Lower lobe of right lung (tissue), 2 donors: ENCODE data around the gene ITPK1. TPM values are rescaled to one million over a fixed set of nuclear protein-coding genes. Genes with fewer than 3 reads are reported as not detected.

Experiments
- ATAC-seq, 2 donors: fragments of 200-7000 bp; cut with Tn5 transposase; one replicate each; pipeline ENCODE4 v1.9.1; 2020 to 2022; ENCODE audit warnings: mild to moderate bottlenecking in 2 of 2, moderate library complexity in 2 of 2
- DNase-seq: peaks from one replicate; pipeline ENCODE4 v3.0.0-alpha.2; 2020
- H3K27ac ChIP-seq: fragments of 200-600 bp; one replicate; pipeline ENCODE4 v1.8.0; 2022
- H3K27me3 ChIP-seq: fragments of 200-600 bp; one replicate; pipeline ENCODE4 v1.8.0; 2022; ENCODE audit warnings: low read depth
- H3K36me3 ChIP-seq: fragments of 200-600 bp; one replicate; pipeline ENCODE4 v1.8.0; 2022; ENCODE audit warnings: mild to moderate bottlenecking
- H3K4me1 ChIP-seq: fragments of 200-600 bp; one replicate; pipeline ENCODE4 v1.8.0; 2022
- H3K4me3 ChIP-seq: fragments of 200-600 bp; one replicate; pipeline ENCODE4 v1.8.0; 2022; ENCODE audit warnings: mild to moderate bottlenecking
- H3K9me3 ChIP-seq: fragments of 200-600 bp; one replicate; pipeline ENCODE4 v1.8.0; 2022
- intact Hi-C: fragments of 100-400 bp; cut with DNase I; formaldehyde crosslinking; loops from one replicate; pipeline ENCODE4 v1.11.0; 2022
- total RNA-seq: library from RNA; stranded (reverse); fragmentation: NEBNext Ultra II Directional; extraction: Animal tissue kit (Norgen Biotek cat#: 25700); gene quantifications from one replicate; pipeline ENCODE4 v1.2.1, GENCODE V29; 2021
- TF ChIP-seq, protein P1 (sequence below): fragments of 200-600 bp; IDR thresholded peaks from one replicate; pipeline ENCODE4 v1.8.0; 2022; ENCODE audit warnings: antibody characterized with exemption, mild to moderate bottlenecking
- donor health status: DM: no; HTN: yes; CAD: no; lungs with severe emphysema.

Gene ITPK1
- total RNA-seq, 1 donor from 2014 or later, result 129 TPM

DNA sequence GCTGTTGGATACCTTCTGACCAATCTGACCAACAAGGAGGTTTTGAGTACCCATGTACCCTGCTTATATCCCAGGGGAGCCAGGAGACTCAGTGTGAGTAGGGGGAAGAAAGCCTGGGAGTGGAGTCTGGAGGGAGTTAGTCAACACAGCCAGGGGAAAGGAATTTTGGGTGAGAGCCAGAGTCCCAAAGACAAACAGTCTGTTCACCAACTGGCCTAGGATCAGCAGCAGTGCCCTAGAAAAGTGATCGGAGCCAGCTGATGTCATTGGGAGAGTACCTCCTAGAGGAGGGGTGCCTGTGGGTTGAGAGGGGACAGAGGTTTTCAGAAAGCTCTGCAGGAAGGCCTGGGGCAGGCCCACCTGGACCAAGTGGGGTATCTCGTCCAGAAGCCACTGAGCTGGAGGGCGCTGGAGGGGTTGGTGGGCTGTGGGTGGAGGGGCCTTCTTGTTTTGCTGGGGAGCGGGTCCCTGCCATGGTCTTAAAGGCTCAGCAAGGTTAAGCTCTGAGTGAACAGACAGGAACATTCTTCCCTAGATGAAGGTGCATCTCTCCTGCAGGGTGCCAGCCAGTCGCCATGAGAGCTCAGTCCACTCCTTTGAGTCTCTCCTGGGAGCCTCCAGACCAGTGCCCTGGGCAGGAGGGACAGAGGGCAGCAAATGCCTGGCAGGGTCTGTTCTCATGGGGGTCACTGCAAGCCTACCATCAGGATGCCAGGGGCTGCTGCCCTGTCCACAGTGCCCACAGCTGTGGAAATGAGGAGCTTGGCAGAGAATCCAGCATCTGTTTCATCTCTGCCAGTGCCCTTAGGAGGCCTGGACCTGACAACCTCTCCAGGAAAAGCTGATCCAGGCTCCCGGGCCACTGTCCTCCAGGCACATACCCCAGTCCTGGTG is 129.2 kb downstream of the ITPK1 start:
- TF ChIP-seq, protein P1, sequence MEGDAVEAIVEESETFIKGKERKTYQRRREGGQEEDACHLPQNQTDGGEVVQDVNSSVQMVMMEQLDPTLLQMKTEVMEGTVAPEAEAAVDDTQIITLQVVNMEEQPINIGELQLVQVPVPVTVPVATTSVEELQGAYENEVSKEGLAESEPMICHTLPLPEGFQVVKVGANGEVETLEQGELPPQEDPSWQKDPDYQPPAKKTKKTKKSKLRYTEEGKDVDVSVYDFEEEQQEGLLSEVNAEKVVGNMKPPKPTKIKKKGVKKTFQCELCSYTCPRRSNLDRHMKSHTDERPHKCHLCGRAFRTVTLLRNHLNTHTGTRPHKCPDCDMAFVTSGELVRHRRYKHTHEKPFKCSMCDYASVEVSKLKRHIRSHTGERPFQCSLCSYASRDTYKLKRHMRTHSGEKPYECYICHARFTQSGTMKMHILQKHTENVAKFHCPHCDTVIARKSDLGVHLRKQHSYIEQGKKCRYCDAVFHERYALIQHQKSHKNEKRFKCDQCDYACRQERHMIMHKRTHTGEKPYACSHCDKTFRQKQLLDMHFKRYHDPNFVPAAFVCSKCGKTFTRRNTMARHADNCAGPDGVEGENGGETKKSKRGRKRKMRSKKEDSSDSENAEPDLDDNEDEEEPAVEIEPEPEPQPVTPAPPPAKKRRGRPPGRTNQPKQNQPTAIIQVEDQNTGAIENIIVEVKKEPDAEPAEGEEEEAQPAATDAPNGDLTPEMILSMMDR, result no peak
- ATAC-seq, result peak; percentile 80 to 85
- intact Hi-C loops, result no loop called here

DNA sequence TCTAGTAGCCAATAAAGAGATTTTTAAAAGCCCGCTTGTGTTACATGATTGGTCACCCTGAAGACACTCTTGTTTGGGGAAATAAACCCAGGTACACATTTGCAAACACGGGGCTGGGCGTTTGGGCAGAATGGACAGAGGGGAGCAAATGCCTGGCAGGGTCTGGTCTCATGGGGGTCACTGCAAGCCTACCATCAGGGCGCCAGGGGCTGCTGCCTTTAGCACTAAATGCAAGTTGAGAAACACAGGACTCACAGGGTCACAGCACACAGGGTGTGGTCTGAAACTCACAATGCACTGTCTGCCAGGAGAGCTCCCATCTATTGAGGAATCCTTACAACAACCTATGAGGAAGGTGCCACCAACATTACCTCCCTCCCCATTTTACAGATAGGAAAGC is 130.2 kb downstream of the ITPK1 start:
- H3K4me1 ChIP-seq, result peaks cover 18% of the 10 kb centered on the region
- no peaks in the 10 kb centered on the region for H3K36me3 ChIP-seq
- ATAC-seq, result no peak
- no peak for DNase-seq
- no peaks in the 10 kb centered on the region for H3K9me3 ChIP-seq
- intact Hi-C loops, result no loop called here
- no peaks in the 10 kb centered on the region for H3K27me3 ChIP-seq
- no peak overlapping the region for H3K27ac ChIP-seq
- H3K4me3 ChIP-seq, result no peak overlapping the region
- TF ChIP-seq, protein P1, result no peak

More for the DNA sequence above, 129.2 kb downstream of the ITPK1 start:
- Histone ChIP-seq H3K4me3 (no peak overlapping the region), H3K27me3 (no peaks in the 10 kb centered on the region), H3K9me3 (no peaks in the 10 kb centered on the region), H3K4me1 (peaks cover 18% of the 10 kb centered on the region), H3K36me3 (no peaks in the 10 kb centered on the region), H3K27ac (no peak overlapping the region)
- DNase-seq, result peak; percentile 28

DNA sequence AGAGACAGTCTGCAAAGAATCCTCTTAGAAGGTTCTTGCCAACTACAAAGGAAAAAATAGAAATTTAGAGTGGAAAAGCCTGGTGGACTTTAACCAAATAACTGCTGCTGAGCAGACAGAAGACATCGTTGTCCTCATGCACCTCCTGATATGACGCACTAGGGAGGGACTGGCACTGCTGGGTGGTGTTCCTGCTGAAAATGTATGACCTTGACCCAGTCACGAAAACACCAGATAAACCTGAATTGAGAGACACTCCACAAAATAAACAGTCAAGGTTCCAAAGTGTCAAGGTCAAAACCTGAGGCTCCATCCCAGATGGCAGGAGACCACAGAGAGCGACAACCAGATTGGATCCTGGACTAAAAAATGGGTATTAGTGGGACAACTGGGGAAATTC is 130.8 kb downstream of the ITPK1 start:
- Histone ChIP-seq H3K27ac (no peak overlapping the region), H3K27me3 (no peaks in the 10 kb centered on the region), H3K36me3 (no peaks in the 10 kb centered on the region), H3K4me1 (peaks cover 18% of the 10 kb centered on the region), H3K4me3 (no peak overlapping the region), H3K9me3 (no peaks in the 10 kb centered on the region)
- ATAC-seq, result no peak
- TF ChIP-seq, protein P1, result no peak
- intact Hi-C loops, result no loop called here
- DNase-seq, result no peak

DNA sequence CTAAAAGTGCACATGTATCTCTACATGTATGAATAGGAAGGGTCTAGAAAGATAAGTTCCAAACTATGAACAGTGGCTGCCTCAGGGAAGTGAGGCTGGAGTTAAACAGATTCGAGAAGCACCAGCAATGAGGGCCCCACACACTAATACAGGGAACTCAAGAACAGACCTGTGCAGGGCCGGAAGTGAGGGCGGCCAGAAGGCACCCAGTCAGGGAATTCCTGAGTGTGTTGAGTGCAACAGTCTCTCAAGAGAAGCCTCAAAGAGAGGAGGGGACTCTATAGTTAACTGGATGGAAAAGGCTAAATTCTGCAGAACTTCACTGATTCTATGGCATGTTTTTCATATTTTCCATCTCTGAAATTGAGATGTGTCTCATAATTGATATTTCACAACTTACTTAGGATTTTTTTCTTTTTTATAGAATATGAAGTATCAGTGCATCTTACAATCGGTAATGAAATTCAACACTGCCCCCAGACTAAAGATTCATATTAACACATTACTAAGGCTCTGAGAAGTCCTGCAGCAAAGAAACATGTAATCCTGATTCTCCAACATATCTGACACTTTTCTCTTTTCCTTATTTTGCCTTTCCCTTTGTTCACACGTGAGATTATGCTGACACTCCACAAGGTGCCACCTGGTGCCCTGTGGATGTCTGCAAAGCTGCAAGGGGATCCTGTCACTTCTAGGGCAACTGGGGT is 131.5 kb downstream of the ITPK1 start:
- TF ChIP-seq, protein P1, result no peak
- Histone ChIP-seq H3K9me3 (peaks cover 5% of the 10 kb centered on the region), H3K27me3 (no peaks in the 10 kb centered on the region), H3K4me1 (peaks cover 18% of the 10 kb centered on the region), H3K27ac (no peak overlapping the region), H3K36me3 (no peaks in the 10 kb centered on the region), H3K4me3 (no peak overlapping the region)
- intact Hi-C loops, result no loop called here
- ATAC-seq (peak; percentile 37 to 55), DNase-seq (no peak)

DNA sequence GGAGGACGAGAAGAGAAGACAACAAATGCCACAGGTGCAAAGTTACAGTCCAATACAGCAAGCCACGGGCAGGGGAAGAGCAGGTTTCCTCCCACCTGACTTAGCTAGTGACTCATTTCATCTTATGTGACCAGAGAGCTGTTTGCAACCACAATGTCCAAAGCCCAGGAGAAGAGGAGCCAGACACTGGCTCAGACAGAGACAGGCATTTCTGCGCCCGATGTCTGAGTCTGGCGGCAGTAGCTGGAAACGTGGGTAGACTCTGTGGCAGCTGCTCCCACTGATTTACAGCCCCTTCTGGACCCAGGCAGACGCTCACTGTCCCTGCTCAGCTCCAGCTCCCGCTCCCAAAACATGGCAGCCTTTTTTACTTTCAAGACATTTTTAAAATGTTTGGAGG is 132.8 kb downstream of the ITPK1 start:
- Histone ChIP-seq H3K27me3 (no peaks in the 10 kb centered on the region), H3K9me3 (peaks cover 18% of the 10 kb centered on the region), H3K36me3 (no peaks in the 10 kb centered on the region), H3K4me3 (no peak overlapping the region), H3K4me1 (peaks cover 18% of the 10 kb centered on the region), H3K27ac (no peak overlapping the region)
- TF ChIP-seq, protein P1, result no peak
- ATAC-seq (no peak), DNase-seq (no peak)
- intact Hi-C loops, result no loop called here
